Measurements from ENCODE around the gene JAZF1.

GRCh38 chr7:28042721-28043120, 137.9 kb downstream of the JAZF1 start:
- TF ChIP-seq EZH2 (IDR thresholded peaks at IDR 0.05; ENCODE audit: borderline replicate concordance, low read length), result no peak
- TF ChIP-seq CTCF (IDR thresholded peaks at IDR 0.05; ENCODE audit: low read length), result no peak

All from OCI-LY1 (cell line).